Measurements from ENCODE around the gene GOSR1. TPM values are rescaled to one million over a fixed set of nuclear protein-coding genes. Genes with fewer than 3 reads are reported as not detected.

The GOSR1 gene
- total RNA-seq, 1 experiment from 2014 or later = 58.1 TPM

GRCh38 chr17:30570191-30570590, 93.0 kb downstream of the GOSR1 start:
- H3K9me3 ChIP-seq (ENCODE audit: control insufficient read depth, low read depth, low read length) = no peaks in the 10 kb centered on the region
- Mint-ChIP-seq H3K36me3 (ENCODE audit: insufficient read depth in 1 of 3, low read depth in 3 of 3) (no peaks in the 10 kb centered on the region; a peak in 1 of 7 replicates), H3K4me1 (peaks cover 30 to 33% of the 10 kb centered on the region in 2 experiments), H3K4me3 (no peak overlapping the region), H3K27ac (no peak overlapping the region), H3K27me3 (ENCODE audit: low read depth) (peaks cover 8% of the 10 kb centered on the region), H3K9me3 (no peaks in the 10 kb centered on the region; a peak in 1 of 5 replicates)
- H3K4ac ChIP-seq (ENCODE audit: low read depth, low read length) = no peak overlapping the region
- no peak overlapping the region for H3K9ac ChIP-seq (ENCODE audit: extremely low read depth, insufficient read length, low read length)
- no peaks in the 10 kb centered on the region for H3K79me1 ChIP-seq (ENCODE audit: insufficient read depth, low read depth, low read length, poor library complexity, severe bottlenecking)
- no peaks in the 10 kb centered on the region for H4K20me1 ChIP-seq (ENCODE audit: control insufficient read depth, insufficient read depth, insufficient read length)
- H2BK15ac ChIP-seq (ENCODE audit: low read depth, low read length) = no peak overlapping the region
- H4K8ac ChIP-seq (replicated peaks; ENCODE audit: insufficient read length, low read depth, low read length) = no peak overlapping the region
- H3K27me3 ChIP-seq (ENCODE audit: insufficient read depth, low read length) = no peaks in the 10 kb centered on the region
- no peak overlapping the region for H2AFZ ChIP-seq (ENCODE audit: low read length)
- no peak overlapping the region for H3K18ac ChIP-seq (ENCODE audit: insufficient read length, low read depth, low read length)
- H3K56ac ChIP-seq (ENCODE audit: insufficient read length, low read depth, low read length) = no peak overlapping the region
- no peaks in the 10 kb centered on the region for H3K79me2 ChIP-seq (ENCODE audit: insufficient read depth, low read length)
- H2BK20ac ChIP-seq (ENCODE audit: low read depth, low read length, poor library complexity, severe bottlenecking) = no peak overlapping the region
- no peak overlapping the region for H3K4me2 ChIP-seq (ENCODE audit: insufficient read depth, insufficient read length, low read length)
- DNase-seq = no peak
- no peaks in the 10 kb centered on the region for H3K4me1 ChIP-seq (ENCODE audit: insufficient read depth, low read length)
- no peak overlapping the region for H3K23ac ChIP-seq (ENCODE audit: insufficient read length, low read depth, low read length)
- H3K23me2 ChIP-seq (ENCODE audit: insufficient read length, low read depth, low read length, poor library complexity, severe bottlenecking) = no peaks in the 10 kb centered on the region
- no peak overlapping the region for H4K91ac ChIP-seq (ENCODE audit: insufficient read length, low read depth, low read length)
- no peak overlapping the region for H3K27ac ChIP-seq (ENCODE audit: insufficient read length, low read depth, low read length)
- H2BK12ac ChIP-seq (ENCODE audit: insufficient read length, low read depth, low read length) = no peak overlapping the region
- WGBS (ENCODE audit: extremely low coverage, insufficient read length, low lambda C conversion rate) = no CpG with 5 or more reads among the region's 2 CpGs
- no peak overlapping the region for H3K14ac ChIP-seq (ENCODE audit: insufficient read depth, low read length)
- H3T11ph ChIP-seq (ENCODE audit: low read length) = no peak overlapping the region
- no peak overlapping the region for H4K5ac ChIP-seq (ENCODE audit: insufficient read length, low read depth, low read length)
- no peak overlapping the region for H2AK5ac ChIP-seq (ENCODE audit: insufficient read length, low read length)
- H2BK120ac ChIP-seq (ENCODE audit: low read depth, low read length, poor library complexity, severe bottlenecking) = no peak overlapping the region
- no peak overlapping the region for H2BK5ac ChIP-seq (ENCODE audit: insufficient read length, low read length)
- TF ChIP-seq CTCF (conservative IDR thresholded peaks at IDR 0.05) = no peak
